GM19324 (cell line): ENCODE results near the gene IQSEC1.

Source experiments
- ATAC-seq: cut with Tn5 transposase; IDR thresholded peaks from one replicate; pipeline ENCODE4 v1.9.1; 2021; ENCODE audit warnings: mild to moderate bottlenecking, moderate library complexity; ENCODE audit not compliant: unreplicated experiment, low FRiP score

Gene IQSEC1

GRCh38 chr3:13008155-13008995, 64.9 kb downstream of the IQSEC1 start:
- ATAC-seq, result no peak

DNA sequence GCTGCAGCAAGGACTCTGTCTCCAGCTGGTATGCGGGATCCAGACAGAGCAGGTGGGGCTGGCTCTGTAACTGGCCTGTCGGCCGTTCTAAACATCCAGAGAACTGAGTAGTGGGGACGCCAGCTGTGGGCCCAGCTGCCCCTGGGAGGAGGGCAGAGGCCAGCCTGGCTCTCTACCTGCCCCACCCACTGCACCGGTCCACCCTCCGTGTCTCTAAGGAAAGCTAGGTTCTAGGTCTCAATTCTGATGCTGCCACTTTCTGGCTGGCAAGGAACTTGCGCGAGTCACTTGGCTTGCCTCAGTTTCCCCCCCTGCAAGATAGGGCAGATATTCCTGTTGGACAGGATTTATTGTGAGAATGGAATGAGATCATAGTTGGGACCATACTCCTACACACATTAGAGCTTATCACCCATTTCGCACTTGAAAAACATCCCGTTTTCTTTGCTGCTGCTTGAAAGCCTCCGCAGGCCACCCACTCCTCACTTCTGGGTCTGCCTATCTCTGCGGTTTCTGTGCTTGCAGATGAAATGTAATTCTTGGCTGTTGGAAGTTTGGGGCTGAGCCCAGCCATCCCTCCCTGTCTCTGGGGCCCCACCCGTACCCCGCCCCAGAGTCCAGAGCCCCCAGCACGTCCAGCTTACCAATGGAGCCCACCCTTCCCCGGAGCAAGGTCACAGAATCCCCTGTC, 65.8 kb downstream of the IQSEC1 start:
- no peak for ATAC-seq

DNA sequence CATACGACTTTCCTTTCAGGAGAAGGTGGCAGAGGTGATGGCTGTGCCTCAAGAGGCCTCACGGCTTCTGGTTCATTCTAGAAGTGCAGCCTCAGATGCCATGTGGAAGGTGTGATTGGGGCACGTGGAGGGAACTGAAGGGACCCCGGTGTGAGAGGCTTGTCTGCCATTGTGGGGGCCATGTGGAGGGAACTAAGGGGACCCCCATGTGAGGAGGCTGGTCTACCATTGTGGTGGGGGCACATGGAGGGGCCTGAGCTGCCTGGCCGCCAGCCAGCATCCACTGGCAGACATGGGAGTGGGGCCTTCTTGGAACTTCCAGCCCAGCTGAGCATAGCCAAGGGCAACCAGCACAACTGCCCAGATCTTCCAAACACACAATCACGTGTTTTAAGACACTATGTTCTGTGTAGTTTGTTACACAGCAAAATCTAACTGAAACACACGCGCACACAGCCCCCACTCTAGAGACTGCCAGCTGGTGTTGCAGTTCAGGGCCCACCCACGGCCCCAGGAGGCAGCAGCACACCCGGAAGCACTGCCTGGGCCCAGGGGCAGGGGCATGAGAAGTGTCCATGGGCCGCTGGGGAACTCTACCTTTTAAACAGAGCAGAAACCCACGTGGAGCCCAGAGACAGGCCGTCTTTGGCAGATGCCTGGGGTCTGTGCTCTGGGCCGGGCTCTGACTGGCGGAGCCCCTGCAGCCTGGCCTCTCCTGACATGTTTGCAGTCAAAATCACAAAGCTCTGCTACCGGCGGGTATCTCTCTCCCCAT, 66.8 kb downstream of the IQSEC1 start:
- ATAC-seq, result no peak

DNA sequence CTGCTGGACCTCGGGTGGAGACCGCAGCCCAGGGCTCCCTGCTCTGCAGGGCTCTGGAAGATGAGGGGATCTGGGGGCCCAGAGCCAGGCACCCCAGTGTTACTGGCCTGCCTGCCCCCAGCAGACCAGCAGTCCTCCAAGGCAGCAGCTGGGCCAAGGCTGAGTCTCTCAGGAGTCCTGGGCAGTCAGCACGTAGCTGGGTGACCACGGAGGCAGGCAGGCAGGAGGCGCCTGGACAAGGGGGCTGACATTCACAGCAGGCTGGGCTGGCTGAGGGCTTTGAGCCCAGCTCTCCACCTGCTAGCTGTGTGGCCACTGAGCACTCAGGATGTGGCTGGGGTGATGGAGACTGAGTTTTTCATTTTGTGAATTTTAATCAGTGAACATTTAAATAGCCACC, 67.9 kb downstream of the IQSEC1 start:
- ATAC-seq, result no peak

GRCh38 chr3:13004376-13004775, 68.9 kb downstream of the IQSEC1 start:
- no peak for ATAC-seq

DNA sequence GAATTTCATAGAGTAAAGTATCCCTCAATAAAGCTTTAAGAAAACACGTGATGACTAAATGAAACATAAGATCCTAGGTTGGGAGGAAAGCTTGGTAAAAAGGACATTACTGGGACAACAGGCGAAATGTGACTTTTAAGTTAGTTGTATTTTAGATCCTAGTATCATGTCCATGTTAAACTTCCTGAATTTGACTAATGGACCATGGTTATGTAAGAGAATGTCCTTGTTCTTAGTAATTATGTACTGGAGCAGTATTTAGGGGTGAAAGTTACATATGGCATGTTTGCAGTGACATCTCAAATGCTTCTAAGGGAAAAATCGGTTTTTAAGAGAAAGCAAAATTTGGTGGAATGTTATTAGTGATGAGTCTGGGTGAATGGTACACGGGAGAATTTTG, 69.6 kb downstream of the IQSEC1 start:
- ATAC-seq, result no peak

DNA sequence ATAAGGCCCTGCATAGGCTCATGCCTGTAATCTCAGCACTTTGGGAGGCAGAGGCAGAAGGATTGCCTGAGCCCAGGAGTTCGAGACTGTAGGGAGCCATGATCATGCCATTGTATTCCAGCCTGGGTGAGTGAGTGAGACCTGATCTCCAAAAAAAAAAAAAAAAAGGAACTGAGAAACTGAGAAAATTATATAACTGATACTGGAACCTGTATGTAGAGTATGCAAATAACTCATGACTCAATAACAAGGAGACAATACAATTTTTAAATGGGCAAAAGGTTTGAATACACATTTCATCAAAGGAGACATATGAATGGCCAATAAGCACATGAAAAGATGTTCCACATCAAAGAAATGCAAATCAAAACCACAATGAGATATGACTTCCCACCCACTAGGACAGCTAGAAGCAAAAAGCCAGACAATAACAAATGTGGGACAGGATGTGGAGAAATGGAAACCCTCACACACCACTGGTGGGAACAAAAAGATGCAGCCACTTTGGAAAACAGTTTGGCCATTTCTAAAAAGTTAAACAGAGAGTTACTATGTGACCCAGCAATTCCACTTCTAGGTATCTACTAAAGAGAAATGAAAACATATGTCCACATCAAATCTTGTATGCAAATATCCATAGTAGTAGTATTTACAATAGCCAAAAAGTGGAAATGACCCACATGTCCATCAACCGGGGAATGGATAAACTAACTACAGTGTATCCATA, 70.7 kb downstream of the IQSEC1 start:
- ATAC-seq, result peak; percentile 74

DNA sequence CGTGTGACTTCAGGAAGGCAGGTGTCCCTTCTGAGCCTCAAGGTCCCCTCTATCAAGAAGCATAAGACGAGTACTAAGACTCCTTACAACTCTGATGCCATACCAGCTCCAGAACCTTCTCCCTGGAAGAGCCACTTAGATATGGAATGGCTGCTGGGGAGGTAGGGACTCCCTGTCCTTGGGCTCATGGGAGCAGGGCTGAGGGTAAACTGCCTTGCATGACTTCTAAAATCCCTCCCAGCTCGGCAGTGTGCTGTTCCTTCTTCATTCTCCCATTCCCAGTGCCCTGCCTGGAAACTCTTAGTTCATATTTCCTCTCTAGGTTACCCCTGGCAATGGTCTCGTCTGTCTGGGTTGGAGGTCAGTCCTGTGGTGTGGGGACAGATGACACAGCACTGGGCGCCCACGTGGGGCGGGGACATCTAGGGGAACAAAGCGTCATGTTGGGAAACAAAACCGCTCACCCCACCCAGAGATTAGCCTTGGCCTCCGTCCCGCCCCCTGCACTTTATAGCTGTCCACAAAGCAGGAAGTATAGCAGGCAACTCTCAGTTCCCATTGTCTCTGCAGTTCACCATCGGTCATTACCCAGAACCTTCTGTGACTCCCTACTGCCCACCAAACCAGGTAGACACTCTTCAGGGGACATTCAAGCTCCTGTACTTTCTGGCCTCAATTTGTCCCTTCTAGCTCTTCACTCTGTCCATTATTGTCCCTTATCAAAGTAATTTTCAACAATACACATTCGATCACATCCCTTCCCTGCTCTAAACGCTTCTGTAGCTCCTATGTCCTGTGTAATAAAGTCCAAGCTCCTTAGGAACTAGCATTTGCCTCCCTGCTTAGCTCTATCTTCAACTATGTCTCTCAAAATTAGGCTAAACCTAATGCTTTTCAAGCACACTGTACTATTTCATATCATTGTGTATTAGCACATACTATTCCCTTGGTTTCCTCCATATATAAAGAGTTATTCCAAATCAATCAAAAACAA, 73.8 kb downstream of the IQSEC1 start:
- no peak for ATAC-seq

DNA sequence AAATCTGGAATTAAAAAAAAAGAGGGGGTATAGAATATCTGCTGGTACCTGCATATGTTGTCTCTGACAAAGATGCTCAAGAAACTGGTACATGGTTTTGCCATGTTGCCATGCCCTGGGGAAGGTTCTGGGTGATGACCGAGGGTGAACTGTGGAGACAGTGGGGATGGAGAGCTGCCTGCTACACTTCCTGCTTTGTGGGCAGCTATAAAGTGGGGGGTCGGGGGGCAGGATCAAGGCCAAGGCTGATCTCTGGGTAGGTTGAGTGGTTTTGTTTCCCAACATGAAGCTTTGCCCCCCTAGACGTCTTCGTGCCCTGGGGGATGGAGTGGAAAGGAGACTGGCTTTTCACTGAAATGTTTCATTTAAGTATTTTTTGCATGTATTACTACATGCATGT, 74.6 kb downstream of the IQSEC1 start:
- ATAC-seq, result no peak

GRCh38 chr3:12997387-12997786, 75.8 kb downstream of the IQSEC1 start:
- no peak for ATAC-seq

DNA sequence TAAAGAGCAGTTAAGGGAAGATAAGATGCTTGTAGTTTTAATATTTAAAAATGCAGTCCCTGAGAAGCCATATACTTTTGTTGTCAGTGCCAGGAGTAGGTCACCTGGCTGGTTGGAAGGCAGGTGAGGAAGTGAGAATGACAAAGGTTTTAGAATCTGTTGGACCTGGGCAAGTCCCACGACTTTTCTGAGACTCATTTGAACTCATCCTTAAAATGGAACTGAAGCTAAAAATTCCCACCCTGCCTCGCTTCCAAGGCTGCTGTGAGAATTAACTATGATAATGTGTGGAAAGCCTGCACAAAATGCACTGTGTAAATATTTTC, 77.1 kb downstream of the IQSEC1 start:
- no peak for ATAC-seq

- no peak for ATAC-seq
These were observed 77.6 kb downstream of the IQSEC1 start for GRCh38 chr3:12995389-12996180.

DNA sequence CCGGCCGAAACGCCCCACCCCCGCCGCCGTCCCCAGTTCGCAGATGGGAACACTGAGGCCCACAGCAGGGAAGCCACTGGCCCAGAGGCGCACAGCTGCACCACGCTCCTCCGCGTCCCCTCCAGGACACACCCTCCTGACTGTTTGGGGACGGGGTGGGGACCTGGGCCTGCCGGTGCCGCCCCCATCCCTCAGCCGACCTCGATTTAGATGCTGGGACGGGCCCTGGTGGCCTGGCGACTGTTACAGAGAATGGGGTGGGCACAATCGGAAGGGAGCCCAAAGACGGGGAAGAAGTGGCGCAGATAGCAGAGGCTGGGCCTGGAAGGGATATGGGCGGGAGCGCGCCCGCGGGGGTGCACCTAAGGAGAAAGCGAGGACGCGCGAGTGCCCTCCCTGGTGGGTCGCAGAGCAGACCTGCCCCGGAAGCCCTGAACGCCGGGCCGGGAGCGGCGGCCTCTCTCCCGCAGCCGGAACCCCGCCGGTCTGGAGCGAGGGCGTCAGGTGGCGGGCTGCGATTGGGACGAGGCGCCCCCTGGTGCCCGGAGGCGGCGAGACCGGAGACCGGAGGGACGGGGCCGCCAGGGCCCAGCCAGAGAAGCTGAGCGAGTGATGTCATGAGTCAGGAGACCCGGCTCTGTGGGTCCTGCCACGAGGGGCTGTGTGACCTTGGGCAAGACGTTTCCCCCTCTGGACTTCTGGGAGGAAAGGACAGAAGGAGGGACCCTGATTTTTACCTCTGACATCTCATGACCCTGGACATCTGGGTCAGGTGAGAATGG, 78.4 kb downstream of the IQSEC1 start:
- ATAC-seq, result peak; percentile 78

DNA sequence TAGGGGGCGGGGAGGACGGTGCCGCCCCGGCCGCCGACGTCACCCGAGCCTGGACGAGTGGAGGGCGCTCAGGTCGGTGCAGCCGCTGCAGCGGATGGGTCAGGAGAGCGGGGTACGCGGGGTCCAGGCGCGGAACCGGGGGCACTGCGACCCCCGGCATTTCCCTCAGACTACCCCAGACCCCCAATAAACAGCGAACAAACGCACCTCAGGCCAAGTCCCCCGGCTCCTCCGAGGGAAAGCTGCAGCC, 78.9 kb downstream of the IQSEC1 start:
- peak; percentile 32 for ATAC-seq

DNA sequence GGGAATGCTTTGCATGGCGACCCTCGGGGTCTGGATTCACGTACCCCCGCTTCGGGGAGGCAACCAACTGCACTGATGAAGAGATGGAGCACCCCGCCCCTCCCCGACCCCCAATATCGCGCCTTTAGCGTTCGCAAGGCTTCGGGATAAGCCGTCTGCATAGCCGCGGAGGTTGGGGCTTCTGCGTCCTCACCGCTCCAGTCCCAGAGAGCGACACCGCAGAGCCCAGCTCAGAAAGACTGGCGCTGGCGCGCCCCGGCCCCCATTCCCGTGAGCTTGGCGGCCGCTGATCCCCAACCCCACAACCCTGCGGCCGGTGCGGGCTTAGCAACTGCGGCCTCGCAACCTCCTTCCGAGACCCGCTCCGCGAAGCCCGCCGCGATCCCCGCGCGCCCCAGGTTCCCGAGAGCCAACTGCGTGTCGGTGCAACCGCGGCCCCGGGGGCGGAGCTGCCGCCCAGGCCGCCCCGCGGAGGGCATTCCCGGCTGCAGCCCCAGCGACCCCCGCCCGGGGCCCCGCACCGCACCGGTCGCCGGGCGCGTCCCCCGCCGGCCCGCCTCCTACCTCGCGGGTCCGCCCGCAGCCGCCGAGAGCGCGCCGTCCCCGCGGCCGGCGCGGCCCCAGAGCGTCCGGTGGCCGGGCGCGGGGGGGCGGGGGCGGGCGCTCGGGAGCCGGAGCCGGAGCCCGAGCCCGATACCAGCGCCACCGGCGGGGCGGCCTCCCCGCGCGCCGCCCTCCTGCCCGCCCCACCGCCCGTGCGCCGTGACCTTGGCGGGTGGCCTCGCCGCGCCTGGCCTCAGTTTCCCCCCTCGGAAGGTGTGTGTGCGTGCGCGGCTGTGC, 79.5 kb downstream of the IQSEC1 start:
- ATAC-seq, result peak; percentile 32

- ATAC-seq, result no peak
These were observed 80.4 kb downstream of the IQSEC1 start for GRCh38 chr3:12992629-12993516.
